ENCODE results near the gene LCN6. TPM values are rescaled to one million over a fixed set of nuclear protein-coding genes. Genes with fewer than 3 reads are reported as not detected.

Gene LCN6
- total and polyA plus RNA-seq, 2 of the 13 experiments (the other 11 are each of a cell fraction or from before 2014, with no cell fraction given) = not detected

DNA sequence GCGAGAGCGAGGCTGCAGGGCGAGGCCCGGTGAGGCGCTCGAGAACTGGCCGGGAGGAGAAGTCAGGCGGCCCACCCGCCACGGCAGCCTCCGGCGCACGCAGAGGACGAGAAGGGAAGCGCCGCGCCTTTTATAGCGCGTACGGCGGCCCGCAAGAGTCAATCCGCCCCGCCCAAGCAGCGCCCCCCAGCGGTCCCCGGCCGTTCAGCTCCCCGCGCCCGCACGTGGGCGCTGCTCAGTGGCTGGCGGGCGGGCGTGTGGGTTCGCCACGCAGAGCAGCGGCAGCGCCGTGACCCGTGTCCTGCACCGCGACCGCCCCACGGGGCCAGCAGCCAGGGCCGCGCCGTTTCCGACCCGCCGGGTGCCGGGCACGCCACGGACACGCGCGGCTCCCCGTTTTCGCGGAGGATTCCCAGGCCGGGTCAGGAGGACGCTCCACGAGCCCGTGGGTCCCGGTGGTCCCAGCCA, 20.2 kb downstream of the LCN6 start (continued):
- no peak for TF ChIP-seq LCORL (IDR thresholded peaks at IDR 0.05)
- TF ChIP-seq LCORL (CRISPR knock-in tag; IDR thresholded peaks at IDR 0.05) = peak; percentile 16
- peak; percentile 20; the same call in 1 of the 2 replicates for TF ChIP-seq SIX4 (CRISPR knock-in tag; IDR thresholded peaks at IDR 0.05)
- TF ChIP-seq SNAI1 (CRISPR knock-in tag; IDR thresholded peaks at IDR 0.05; ENCODE audit: borderline replicate concordance) = no peak
- TF ChIP-seq ISX (CRISPR knock-in tag; conservative IDR thresholded peaks at IDR 0.05) = no peak
- no peak for TF ChIP-seq JUN (CRISPR knock-in tag; IDR thresholded peaks at IDR 0.05)
- no peak for TF ChIP-seq CEBPZ (IDR thresholded peaks at IDR 0.05; ENCODE audit: low read length)
- peak; percentile 48 for TF ChIP-seq AGO1 (IDR thresholded peaks at IDR 0.05; ENCODE audit: low read depth, low read length, poor library complexity, severe bottlenecking)
- TF ChIP-seq PATZ1 (CRISPR knock-in tag; IDR thresholded peaks at IDR 0.05) = peak; percentile 76
- peak; percentile 85 for TF ChIP-seq SP4 (CRISPR knock-in tag; IDR thresholded peaks at IDR 0.05)
- TF ChIP-seq SP1 (IDR thresholded peaks at IDR 0.05) = no peak
- peak; percentile 89 for TF ChIP-seq SP1 (CRISPR knock-in tag; IDR thresholded peaks at IDR 0.05)
- TF ChIP-seq ATF2 (CRISPR knock-in tag; IDR thresholded peaks at IDR 0.05) = peak; percentile 71; the same call in 1 of the 2 replicates
- TF ChIP-seq ATF1 (CRISPR knock-in tag; IDR thresholded peaks at IDR 0.05) = no peak
- peak; percentile 80; the same call in 1 of the 2 replicates for TF ChIP-seq ZBTB25 (CRISPR knock-in tag; IDR thresholded peaks at IDR 0.05)
- no peak for TF ChIP-seq ZNF543 (CRISPR knock-in tag; IDR thresholded peaks at IDR 0.05)
- no peak for TF ChIP-seq HDAC6 (IDR thresholded peaks at IDR 0.05; ENCODE audit: low read depth, low read length)
- no peak for TF ChIP-seq NFRKB (IDR thresholded peaks at IDR 0.05)
